Left ventricle myocardium inferior (tissue), 1 donor: Measurements from ENCODE around the gene MAP2K1. TPM values are rescaled to one million over a fixed set of nuclear protein-coding genes. Genes with fewer than 3 reads are reported as not detected.

Experiments used
- DNase-seq: peaks from one replicate; pipeline ENCODE4 v3.0.0-alpha.2; 2020
- H3K27ac ChIP-seq: fragments of 200-600 bp; replicated peaks from 2 replicates; pipeline ENCODE4 v1.8.0; 2021
- H3K27me3 ChIP-seq: fragments of 200-600 bp; 2 replicates; pipeline ENCODE4 v1.8.0; 2021; ENCODE audit warnings: low read depth
- H3K36me3 ChIP-seq: fragments of 200-600 bp; 2 replicates; pipeline ENCODE4 v1.8.0; 2021
- H3K4me1 ChIP-seq: fragments of 200-600 bp; 2 replicates; pipeline ENCODE4 v1.8.0; 2021
- H3K4me3 ChIP-seq: fragments of 200-600 bp; 2 replicates; pipeline ENCODE4 v1.8.0; 2021; ENCODE audit warnings: mild to moderate bottlenecking, moderate library complexity
- H3K9me3 ChIP-seq: fragments of 200-600 bp; replicated peaks from 2 replicates; pipeline ENCODE4 v1.8.0; 2021
- CTCF ChIP-seq: fragments of 200-600 bp; IDR thresholded peaks from 2 replicates; pipeline ENCODE4 v1.8.0; 2021; ENCODE audit warnings: antibody characterized with exemption, mild to moderate bottlenecking, borderline replicate concordance
- intact Hi-C: fragments of 100-400 bp; cut with micrococcal nuclease; formaldehyde crosslinking; loops from one replicate; pipeline ENCODE4 v1.11.0; 2022
- microRNA-seq: library from miRNA; unstranded; fragments of <30 nt; microRNA quantifications from one replicate; pipeline ENCODE4 v1.2.0, GENCODE V29; 2020
- total RNA-seq: library from RNA; stranded (reverse); fragmentation: NEBNext Ultra II Directional; extraction: Animal tissue kit (Norgen Biotek cat#: 25700); gene quantifications from one replicate; pipeline ENCODE4 v1.2.1, GENCODE V29; 2021
- donor health status: DM: no; HTN: yes; CAD: no; lungs with severe emphysema.

MAP2K1 gene
- total RNA-seq, 1 donor from 2014 or later: 44.9 TPM

- H3K9me3 ChIP-seq: no peaks in the 10 kb centered on the region
- TF ChIP-seq CTCF: no peak
- peaks cover 26% of the 10 kb centered on the region for H3K36me3 ChIP-seq
- no peak overlapping the region for H3K4me3 ChIP-seq
- no peak for DNase-seq
- intact Hi-C loops: no loop called here
- H3K27ac ChIP-seq: no peak overlapping the region
- no peaks in the 10 kb centered on the region for H3K27me3 ChIP-seq
- no peaks in the 10 kb centered on the region for H3K4me1 ChIP-seq
Observed at GRCh38 chr15:66524838-66525237, 138.1 kb downstream of the MAP2K1 start.

GRCh38 chr15:66535056-66535455 is 148.3 kb downstream of the MAP2K1 start:
- intact Hi-C loops: no loop called here
- Histone ChIP-seq H3K9me3 (no peaks in the 10 kb centered on the region), H3K27ac (no peak overlapping the region), H3K4me1 (no peaks in the 10 kb centered on the region), H3K27me3 (no peaks in the 10 kb centered on the region), H3K4me3 (no peak overlapping the region), H3K36me3 (peaks cover 5% of the 10 kb centered on the region)
- DNase-seq: no peak
- no peak for TF ChIP-seq CTCF

Small RNAs within 50 kb of the gene (microRNA-seq; reads per million reads assigned to microRNA genes)
- not detected for gene MIR4512

Other genes with a start within 250 kb of the MAP2K1 start
- not detected for gene MEGF11, start 133.2 kb upstream of the MAP2K1 start, total RNA-seq
- 36.6 TPM for gene DIS3L, start 93.3 kb upstream of the MAP2K1 start, total RNA-seq
- gene TIPIN, start 30.2 kb upstream of the MAP2K1 start, total RNA-seq: 2.4 TPM
- 40.9 TPM for gene SNAPC5, start 110.8 kb downstream of the MAP2K1 start, total RNA-seq
- 1,358 TPM for gene RPL4, start 117.9 kb downstream of the MAP2K1 start, total RNA-seq
- 2.0 TPM for gene ZWILCH, start 118.4 kb downstream of the MAP2K1 start, total RNA-seq
- not detected for gene LCTL, start 179.1 kb downstream of the MAP2K1 start, total RNA-seq